Stromal cell of bone marrow (primary cell): ENCODE data around the gene GHITM.

Experiments used
- DNase-seq: peaks from one replicate; pipeline ENCODE4 v3.0.0-alpha.2; 2012; ENCODE audit warnings: low read depth

Gene GHITM

GRCh38 chr10:84201244-84201606 lies 61.9 kb downstream of the GHITM start:
- DNase-seq = no peak

DNA sequence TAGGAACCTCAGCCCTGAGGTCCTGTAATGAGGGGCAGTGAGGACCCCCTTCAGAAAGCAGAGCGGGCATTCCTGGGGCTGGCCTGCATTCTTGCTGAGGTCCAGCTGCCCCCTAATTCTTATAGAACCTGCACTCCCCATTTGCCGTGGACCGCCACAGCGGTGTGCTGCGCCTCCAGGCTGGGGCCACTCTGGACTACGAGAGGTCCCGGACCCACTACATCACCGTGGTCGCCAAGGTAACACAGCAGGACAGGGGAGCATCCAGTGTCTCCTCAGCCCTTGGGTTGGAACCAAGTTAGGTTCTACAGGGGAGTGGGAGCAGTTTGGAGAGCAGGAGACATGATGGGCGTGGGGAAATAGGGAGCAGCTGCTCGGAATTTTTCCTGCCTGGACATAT lies 62.4 kb downstream of the GHITM start:
- DNase-seq = no peak

- no peak for DNase-seq
These were observed 63.0 kb downstream of the GHITM start for GRCh38 chr10:84202349-84202748.
